ENCODE measurements around the gene ABCB11. TPM values are rescaled to one million over a fixed set of nuclear protein-coding genes. Genes with fewer than 3 reads are reported as not detected.
A peak's percentile ranks its signal among the peaks of the same experiment; 100 is the strongest.

The ABCB11 gene
- total and polyA plus RNA-seq, 2 experiments from 2014 or later, result 0.06 to 0.12 TPM

- TF ChIP-seq, protein P1, sequence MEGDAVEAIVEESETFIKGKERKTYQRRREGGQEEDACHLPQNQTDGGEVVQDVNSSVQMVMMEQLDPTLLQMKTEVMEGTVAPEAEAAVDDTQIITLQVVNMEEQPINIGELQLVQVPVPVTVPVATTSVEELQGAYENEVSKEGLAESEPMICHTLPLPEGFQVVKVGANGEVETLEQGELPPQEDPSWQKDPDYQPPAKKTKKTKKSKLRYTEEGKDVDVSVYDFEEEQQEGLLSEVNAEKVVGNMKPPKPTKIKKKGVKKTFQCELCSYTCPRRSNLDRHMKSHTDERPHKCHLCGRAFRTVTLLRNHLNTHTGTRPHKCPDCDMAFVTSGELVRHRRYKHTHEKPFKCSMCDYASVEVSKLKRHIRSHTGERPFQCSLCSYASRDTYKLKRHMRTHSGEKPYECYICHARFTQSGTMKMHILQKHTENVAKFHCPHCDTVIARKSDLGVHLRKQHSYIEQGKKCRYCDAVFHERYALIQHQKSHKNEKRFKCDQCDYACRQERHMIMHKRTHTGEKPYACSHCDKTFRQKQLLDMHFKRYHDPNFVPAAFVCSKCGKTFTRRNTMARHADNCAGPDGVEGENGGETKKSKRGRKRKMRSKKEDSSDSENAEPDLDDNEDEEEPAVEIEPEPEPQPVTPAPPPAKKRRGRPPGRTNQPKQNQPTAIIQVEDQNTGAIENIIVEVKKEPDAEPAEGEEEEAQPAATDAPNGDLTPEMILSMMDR (IDR thresholded peaks at IDR 0.05; ENCODE audit: low read depth, low read length), result no peak
- no peaks in the 10 kb centered on the region for H3K27me3 ChIP-seq
- H3K4me3 ChIP-seq, result no peak overlapping the region
- H3K36me3 ChIP-seq, result no peaks in the 10 kb centered on the region
- no peaks in the 10 kb centered on the region for H3K9me3 ChIP-seq (ENCODE audit: low read depth)
- no peaks in the 10 kb centered on the region for H3K4me1 ChIP-seq (ENCODE audit: low read depth)
- DNase-seq (ENCODE audit: low read depth in 1 of 2, low spot score in 1 of 2), result no peak
- H3K27ac ChIP-seq, result no peak overlapping the region
These were observed 79.3 kb downstream of the ABCB11 start for GRCh38 chr2:168951871-168952270.

GRCh38 chr2:168949324-168949723 is 81.8 kb downstream of the ABCB11 start:
- DNase-seq (ENCODE audit: low read depth in 1 of 2, low spot score in 1 of 2), result no peak
- TF ChIP-seq, protein P1 (IDR thresholded peaks at IDR 0.05; ENCODE audit: low read depth, low read length), result no peak

GRCh38 chr2:168948621-168949212 is 82.4 kb downstream of the ABCB11 start:
- Histone ChIP-seq H3K4me3 (no peak overlapping the region), H3K9me3 (ENCODE audit: low read depth) (no peaks in the 10 kb centered on the region), H3K36me3 (no peaks in the 10 kb centered on the region), H3K27ac (no peak overlapping the region), H3K4me1 (ENCODE audit: low read depth) (peaks cover 2% of the 10 kb centered on the region), H3K27me3 (no peaks in the 10 kb centered on the region)
- TF ChIP-seq, protein P1 (IDR thresholded peaks at IDR 0.05; ENCODE audit: low read depth, low read length), result peak; percentile 62
- DNase-seq (ENCODE audit: low read depth in 1 of 2, low spot score in 1 of 2), result peak; percentile 23 to 41

More at GRCh38 chr2:168949324-168949723, 81.8 kb downstream of the ABCB11 start:
- H3K27me3 ChIP-seq, result no peaks in the 10 kb centered on the region
- no peaks in the 10 kb centered on the region for H3K4me1 ChIP-seq (ENCODE audit: low read depth)
- no peak overlapping the region for H3K4me3 ChIP-seq
- no peaks in the 10 kb centered on the region for H3K36me3 ChIP-seq
- H3K9me3 ChIP-seq (ENCODE audit: low read depth), result no peaks in the 10 kb centered on the region
- H3K27ac ChIP-seq, result no peak overlapping the region

GRCh38 chr2:168945508-168945907 is 85.6 kb downstream of the ABCB11 start:
- H3K27ac ChIP-seq, result no peak overlapping the region
- no peaks in the 10 kb centered on the region for H3K36me3 ChIP-seq
- no peaks in the 10 kb centered on the region for H3K27me3 ChIP-seq
- H3K4me3 ChIP-seq, result no peak overlapping the region
- H3K4me1 ChIP-seq (ENCODE audit: low read depth), result peaks cover 20% of the 10 kb centered on the region
- H3K9me3 ChIP-seq (ENCODE audit: low read depth), result no peaks in the 10 kb centered on the region
- no peak for DNase-seq (ENCODE audit: low read depth in 1 of 2, low spot score in 1 of 2)
- TF ChIP-seq, protein P1 (IDR thresholded peaks at IDR 0.05; ENCODE audit: low read depth, low read length), result no peak

GRCh38 chr2:168944065-168944464 is 87.1 kb downstream of the ABCB11 start:
- TF ChIP-seq, protein P1 (IDR thresholded peaks at IDR 0.05; ENCODE audit: low read depth, low read length), result no peak
- Histone ChIP-seq H3K27ac (no peak overlapping the region), H3K4me3 (no peak overlapping the region), H3K36me3 (no peaks in the 10 kb centered on the region), H3K27me3 (no peaks in the 10 kb centered on the region), H3K9me3 (ENCODE audit: low read depth) (no peaks in the 10 kb centered on the region), H3K4me1 (ENCODE audit: low read depth) (peaks cover 20% of the 10 kb centered on the region)
- DNase-seq (ENCODE audit: low read depth in 1 of 2, low spot score in 1 of 2), result peak in 1 of 2 donors; percentile 9
